IPS-18a (cell line): ENCODE results near the gene SYNPO2.
"Not testable (repeated sequence)": the region's sequence is repeated elsewhere in the genome, so short reads cannot be mapped to it uniquely, and the experiment has no call there.

Experiments used
- H3K27ac ChIP-seq: one replicate; pipeline ENCODE4 v1.5.1; 2013; ENCODE audit warnings: low read length
- H3K27me3 ChIP-seq: one replicate; pipeline ENCODE4 v1.6.1; 2013; ENCODE audit warnings: mild to moderate bottlenecking, low read length; ENCODE audit not compliant: control insufficient read depth, insufficient read depth
- H3K36me3 ChIP-seq: one replicate; pipeline ENCODE4 v1.6.1; 2013; ENCODE audit warnings: low read depth, low read length; ENCODE audit not compliant: control insufficient read depth
- H3K4me1 ChIP-seq: one replicate; pipeline ENCODE4 v1.6.1; 2013; ENCODE audit warnings: low read depth, low read length; ENCODE audit not compliant: control insufficient read depth
- H3K4me3 ChIP-seq: one replicate; pipeline ENCODE4 v1.5.1; 2013; ENCODE audit warnings: low read length
- H3K9ac ChIP-seq: one replicate; pipeline ENCODE4 v1.6.1; 2013; ENCODE audit warnings: mild to moderate bottlenecking, low read length, moderate library complexity
- H3K9me3 ChIP-seq: one replicate; pipeline ENCODE4 v1.6.1; 2013; ENCODE audit warnings: low read depth, low read length; ENCODE audit not compliant: control insufficient read depth

SYNPO2 gene

GRCh38 chr4:118994030-118994429, 105.4 kb downstream of the SYNPO2 start:
- H3K4me1 ChIP-seq: no peaks in the 10 kb centered on the region
- no peaks in the 10 kb centered on the region for H3K27me3 ChIP-seq

GRCh38 chr4:118995693-118996391, 107.2 kb downstream of the SYNPO2 start:
- no peak overlapping the region for H3K9ac ChIP-seq
- H3K27me3 ChIP-seq: no peaks in the 10 kb centered on the region
- H3K4me3 ChIP-seq: no peak overlapping the region
- no peaks in the 10 kb centered on the region for H3K36me3 ChIP-seq
- no peak overlapping the region for H3K27ac ChIP-seq
- H3K4me1 ChIP-seq: no peaks in the 10 kb centered on the region
- no peaks in the 10 kb centered on the region for H3K9me3 ChIP-seq

More at GRCh38 chr4:118994030-118994429, 105.4 kb downstream of the SYNPO2 start:
- H3K4me3 ChIP-seq: no peak overlapping the region
- H3K27ac ChIP-seq: no peak overlapping the region
- no peaks in the 10 kb centered on the region for H3K36me3 ChIP-seq
- H3K9ac ChIP-seq: no peak overlapping the region
- H3K9me3 ChIP-seq: no peaks in the 10 kb centered on the region

- H3K4me1 ChIP-seq: no peaks in the 10 kb centered on the region
- H3K4me3 ChIP-seq: no peak overlapping the region
- H3K27ac ChIP-seq: no peak overlapping the region
- no peaks in the 10 kb centered on the region for H3K27me3 ChIP-seq
- H3K9me3 ChIP-seq: no peaks in the 10 kb centered on the region
- H3K36me3 ChIP-seq: no peaks in the 10 kb centered on the region
- H3K9ac ChIP-seq: no peak overlapping the region
These were observed 108.9 kb downstream of the SYNPO2 start for GRCh38 chr4:118997601-118998000.

GRCh38 chr4:118999919-119000318, 111.3 kb downstream of the SYNPO2 start:
- no peak overlapping the region for H3K27ac ChIP-seq
- H3K27me3 ChIP-seq: no peaks in the 10 kb centered on the region
- no peaks in the 10 kb centered on the region for H3K36me3 ChIP-seq
- no peak overlapping the region for H3K9ac ChIP-seq
- no peak overlapping the region for H3K4me3 ChIP-seq
- H3K4me1 ChIP-seq: peaks cover 6% of the 10 kb centered on the region
- no peaks in the 10 kb centered on the region for H3K9me3 ChIP-seq

- H3K27me3 ChIP-seq: no peaks in the 10 kb centered on the region
- peaks cover 6% of the 10 kb centered on the region for H3K4me1 ChIP-seq
- no peak overlapping the region for H3K4me3 ChIP-seq
- H3K36me3 ChIP-seq: no peaks in the 10 kb centered on the region
- no peak overlapping the region for H3K9ac ChIP-seq
- no peaks in the 10 kb centered on the region for H3K9me3 ChIP-seq
- H3K27ac ChIP-seq: no peak overlapping the region
These were observed 111.7 kb downstream of the SYNPO2 start for GRCh38 chr4:119000400-119000799.

GRCh38 chr4:119002476-119002875, 113.8 kb downstream of the SYNPO2 start:
- Histone ChIP-seq H3K27ac (no peak overlapping the region), H3K27me3 (no peaks in the 10 kb centered on the region), H3K4me3 (no peak overlapping the region), H3K36me3 (no peaks in the 10 kb centered on the region), H3K9me3 (no peaks in the 10 kb centered on the region), H3K4me1 (peaks cover 6% of the 10 kb centered on the region), H3K9ac (no peak overlapping the region)

- H3K9me3 ChIP-seq, H3K4me1 ChIP-seq, H3K36me3 ChIP-seq, H3K9ac ChIP-seq, H3K27ac ChIP-seq, H3K4me3 ChIP-seq, H3K27me3 ChIP-seq: not testable (repeated sequence)
These were observed 114.3 kb downstream of the SYNPO2 start for GRCh38 chr4:119003001-119003400.

- H3K9ac ChIP-seq: no peak overlapping the region
These were observed 117.3 kb downstream of the SYNPO2 start for GRCh38 chr4:119005928-119006460.

GRCh38 chr4:119008761-119009160, 120.1 kb downstream of the SYNPO2 start:
- Histone ChIP-seq H3K9me3 (no peaks in the 10 kb centered on the region), H3K27me3 (no peaks in the 10 kb centered on the region), H3K4me1 (peaks cover 1% of the 10 kb centered on the region), H3K27ac (no peak overlapping the region), H3K36me3 (no peaks in the 10 kb centered on the region), H3K4me3 (no peak overlapping the region), H3K9ac (no peak overlapping the region)

More at GRCh38 chr4:119005928-119006460, 117.3 kb downstream of the SYNPO2 start:
- H3K9me3 ChIP-seq: no peaks in the 10 kb centered on the region
- H3K4me1 ChIP-seq: peaks cover 6% of the 10 kb centered on the region
- no peaks in the 10 kb centered on the region for H3K27me3 ChIP-seq
- H3K4me3 ChIP-seq: no peak overlapping the region
- no peak overlapping the region for H3K27ac ChIP-seq
- H3K36me3 ChIP-seq: no peaks in the 10 kb centered on the region

- H3K27me3 ChIP-seq, H3K27ac ChIP-seq, H3K36me3 ChIP-seq, H3K9ac ChIP-seq, H3K4me1 ChIP-seq, H3K9me3 ChIP-seq, H3K4me3 ChIP-seq: not testable (repeated sequence)
These were observed 121.6 kb downstream of the SYNPO2 start for GRCh38 chr4:119010221-119010620.

GRCh38 chr4:119010909-119011606, 122.4 kb downstream of the SYNPO2 start:
- Histone ChIP-seq H3K27ac (no peak overlapping the region), H3K27me3 (no peaks in the 10 kb centered on the region), H3K9ac (no peak overlapping the region), H3K9me3 (no peaks in the 10 kb centered on the region), H3K36me3 (no peaks in the 10 kb centered on the region), H3K4me1 (no peaks in the 10 kb centered on the region), H3K4me3 (no peak overlapping the region)

GRCh38 chr4:119011607-119011988, 122.9 kb downstream of the SYNPO2 start:
- Histone ChIP-seq H3K9ac (no peak overlapping the region), H3K36me3 (no peaks in the 10 kb centered on the region), H3K27me3 (no peaks in the 10 kb centered on the region), H3K4me3 (no peak overlapping the region), H3K9me3 (no peaks in the 10 kb centered on the region), H3K4me1 (no peaks in the 10 kb centered on the region), H3K27ac (no peak overlapping the region)
